ENCODE results near the gene TRIM44. TPM values are rescaled to one million over a fixed set of nuclear protein-coding genes. Genes with fewer than 3 reads are reported as not detected.

The TRIM44 gene
- polyA plus RNA-seq, 1 donor (not counting 4 experiments of a cell fraction or from before 2014, with no cell fraction given) = 48.3 TPM

GRCh38 chr11:35823742-35824298 is 161.2 kb downstream of the TRIM44 start:
- Histone ChIP-seq H3K4me2 (ENCODE audit: control insufficient read depth, extremely low read depth, insufficient read depth, low read depth, low read length) (no peak overlapping the region), H2AFZ (ENCODE audit: control insufficient read depth, low read length) (no peak overlapping the region), H3K9me3 (ENCODE audit: control insufficient read depth, low read depth, low read length) (no peaks in the 10 kb centered on the region), H3K79me2 (ENCODE audit: control insufficient read depth, insufficient read depth, low read length) (no peaks in the 10 kb centered on the region), H3K4me3 (ENCODE audit: control insufficient read depth in 2 of 3, extremely low read depth in 1 of 3, insufficient read depth in 2 of 3, low read depth in 1 of 3, low read length in 3 of 3) (no peak overlapping the region), H3K9ac (ENCODE audit: control insufficient read depth, extremely low read depth, insufficient read depth, low read length) (no peak overlapping the region), H3K36me3 (ENCODE audit: control insufficient read depth in 2 of 2, extremely low read depth in 1 of 2, insufficient read depth in 2 of 2, low read length in 2 of 2) (no peaks in the 10 kb centered on the region), H3K27ac (ENCODE audit: control insufficient read depth, insufficient read depth, low read length) (no peak overlapping the region), H3K4me1 (ENCODE audit: control insufficient read depth, extremely low read depth, insufficient read depth, low read length) (peaks cover 14% of the 10 kb centered on the region), H4K20me1 (ENCODE audit: control insufficient read depth, extremely low read depth, insufficient read depth, low read length) (no peaks in the 10 kb centered on the region), H3K27me3 (ENCODE audit: control insufficient read depth, extremely low read depth, insufficient read depth, low read length) (no peaks in the 10 kb centered on the region), H3K9me1 (ENCODE audit: control insufficient read depth, extremely low read depth, insufficient read depth, low read length) (no peaks in the 10 kb centered on the region)
- FAIRE-seq (no peak), DNase-seq (ENCODE audit: low read depth, low spot score) (no peak)
- dilution Hi-C loops (cut with MboI; ENCODE audit: extremely low pct_ligation_motif_present, low sequenced_read_pairs) = loop anchor here (25.0 kb wide), 1 partner anchor 212 kb away; the partner anchor contains the start of gene FJX1
- no peak for TF ChIP-seq CTCF (optimal IDR thresholded peaks at IDR 0.05 in 1 of 3, IDR thresholded peaks at IDR 0.05 in 1 of 3, conservative IDR thresholded peaks at IDR 0.05 in 1 of 3; ENCODE audit: extremely low read depth in 1 of 3, insufficient read depth in 2 of 3, low read length in 3 of 3)
- no peak for TF ChIP-seq EZH2 (IDR thresholded peaks at IDR 0.05; ENCODE audit: low read length)

GRCh38 chr11:35825386-35825785 is 162.8 kb downstream of the TRIM44 start:
- dilution Hi-C loops (cut with MboI; ENCODE audit: extremely low pct_ligation_motif_present, low sequenced_read_pairs) = no loop called here
- DNase-seq (ENCODE audit: low read depth, low spot score) (no peak), FAIRE-seq (no peak)
- no peaks in the 10 kb centered on the region for H4K20me1 ChIP-seq (ENCODE audit: control insufficient read depth, extremely low read depth, insufficient read depth, low read length)
- no peak overlapping the region for H3K4me3 ChIP-seq (ENCODE audit: control insufficient read depth in 2 of 3, extremely low read depth in 1 of 3, insufficient read depth in 2 of 3, low read depth in 1 of 3, low read length in 3 of 3)
- no peak overlapping the region for H3K27ac ChIP-seq (ENCODE audit: control insufficient read depth, insufficient read depth, low read length)
- H3K4me1 ChIP-seq (ENCODE audit: control insufficient read depth, extremely low read depth, insufficient read depth, low read length) = peaks cover 14% of the 10 kb centered on the region
- H3K4me2 ChIP-seq (ENCODE audit: control insufficient read depth, extremely low read depth, insufficient read depth, low read depth, low read length) = no peak overlapping the region
- no peaks in the 10 kb centered on the region for H3K27me3 ChIP-seq (ENCODE audit: control insufficient read depth, extremely low read depth, insufficient read depth, low read length)
- H2AFZ ChIP-seq (ENCODE audit: control insufficient read depth, low read length) = no peak overlapping the region
- no peaks in the 10 kb centered on the region for H3K79me2 ChIP-seq (ENCODE audit: control insufficient read depth, insufficient read depth, low read length)
- no peaks in the 10 kb centered on the region for H3K9me1 ChIP-seq (ENCODE audit: control insufficient read depth, extremely low read depth, insufficient read depth, low read length)
- TF ChIP-seq EZH2 (IDR thresholded peaks at IDR 0.05; ENCODE audit: low read length) = no peak
- no peak for TF ChIP-seq CTCF (optimal IDR thresholded peaks at IDR 0.05 in 1 of 3, IDR thresholded peaks at IDR 0.05 in 1 of 3, conservative IDR thresholded peaks at IDR 0.05 in 1 of 3; ENCODE audit: extremely low read depth in 1 of 3, insufficient read depth in 2 of 3, low read length in 3 of 3)
- H3K36me3 ChIP-seq (ENCODE audit: control insufficient read depth in 2 of 2, extremely low read depth in 1 of 2, insufficient read depth in 2 of 2, low read length in 2 of 2) = no peaks in the 10 kb centered on the region
- H3K9me3 ChIP-seq (ENCODE audit: control insufficient read depth, low read depth, low read length) = no peaks in the 10 kb centered on the region
- H3K9ac ChIP-seq (ENCODE audit: control insufficient read depth, extremely low read depth, insufficient read depth, low read length) = no peak overlapping the region
